Measurements from ENCODE around the gene PTPN7. TPM values are rescaled to one million over a fixed set of nuclear protein-coding genes. Genes with fewer than 3 reads are reported as not detected.
"Not testable (repeated sequence)": the region's sequence is repeated elsewhere in the genome, so short reads cannot be mapped to it uniquely, and the experiment has no call there.

PTPN7 gene
- total and polyA plus RNA-seq, 2 donors (not counting 3 experiments of a cell fraction or from before 2014, with no cell fraction given) = 0.86 to 1.8 TPM

GRCh38 chr1:202181586-202181985 lies 21.2 kb upstream of the PTPN7 start:
- H4K20me1 ChIP-seq (replicated peaks; ENCODE audit: control insufficient read depth, extremely low read depth, insufficient read depth, low read length) = no peaks in the 10 kb centered on the region
- H3K27ac ChIP-seq (ENCODE audit: insufficient read depth, low read depth, low read length) = no peak overlapping the region
- no peaks in the 10 kb centered on the region for H3K4me1 ChIP-seq (ENCODE audit: control insufficient read depth, extremely low read depth, insufficient read depth, low read length)
- dilution Hi-C loops (cut with MboI; ENCODE audit: extremely low pct_ligation_motif_present, low sequenced_read_pairs) = no loop called here
- ChIA-PET POLR2A (no interaction called here), CTCF (interaction anchor here (1.6 to 2.1 kb wide), 2 partner anchors 8 to 27 kb away, joined by 5 to 6 read pairs; no protein-coding TSS in a partner anchor)
- no peak overlapping the region for H3K9ac ChIP-seq (replicated peaks; ENCODE audit: extremely low read depth, insufficient read depth, low read length)
- H3K4me3 ChIP-seq (replicated peaks in 1 of 3; ENCODE audit: insufficient read depth in 1 of 3, low read depth in 1 of 3, low read length in 3 of 3) = no peak overlapping the region
- H3K27me3 ChIP-seq (ENCODE audit: control insufficient read depth in 2 of 2, insufficient read depth in 2 of 2, low read length in 2 of 2) = peaks cover 8 to 13% of the 10 kb centered on the region in 2 experiments
- no peak overlapping the region for H2AFZ ChIP-seq (ENCODE audit: low read depth, low read length)
- no peaks in the 10 kb centered on the region for H3K9me3 ChIP-seq (replicated peaks; ENCODE audit: control insufficient read depth, insufficient read depth, low read length)
- no peaks in the 10 kb centered on the region for H3K79me2 ChIP-seq (ENCODE audit: control insufficient read depth, insufficient read depth, low read length)
- no peaks in the 10 kb centered on the region for H3K36me3 ChIP-seq (ENCODE audit: control insufficient read depth in 2 of 2, extremely low read depth in 1 of 2, insufficient read depth in 2 of 2, low read length in 2 of 2)
- no peak overlapping the region for H3K4me2 ChIP-seq (ENCODE audit: insufficient read depth, low read length)
- FAIRE-seq (no peak), DNase-seq (ENCODE audit: low read depth, low spot score) (no peak)
- intact Hi-C loops (cut with micrococcal nuclease) = no loop called here
- H3K9me1 ChIP-seq (replicated peaks; ENCODE audit: control insufficient read depth, extremely low read depth, insufficient read depth, low read length) = no peaks in the 10 kb centered on the region
- TF ChIP-seq FOS (IDR thresholded peaks at IDR 0.05; ENCODE audit: borderline replicate concordance, insufficient read depth, low read length) = no peak
- no peak for TF ChIP-seq EZH2 (IDR thresholded peaks at IDR 0.05; ENCODE audit: borderline replicate concordance, low read depth, low read length, severe bottlenecking)
- TF ChIP-seq GATA2 (IDR thresholded peaks at IDR 0.05; ENCODE audit: insufficient read depth, insufficient read length, low read depth, low read length) = no peak
- TF ChIP-seq CTCF (IDR thresholded peaks at IDR 0.05; ENCODE audit: extremely low read depth in 1 of 2, insufficient read depth in 1 of 2, low read depth in 1 of 2, low read length in 2 of 2) = no peak
- no peak for TF ChIP-seq POLR2A (IDR thresholded peaks at IDR 0.05; ENCODE audit: low read depth, low read length)
- TF ChIP-seq MYC (IDR thresholded peaks at IDR 0.05; ENCODE audit: low read depth, low read length) = no peak
- TF ChIP-seq POLR2AphosphoS5 (IDR thresholded peaks at IDR 0.05; ENCODE audit: insufficient read depth, low read depth, low read length) = no peak
- BruUV-seq (replicated peaks) = no TSS peak

- H3K4me2 ChIP-seq (ENCODE audit: insufficient read depth, low read length); H2AFZ ChIP-seq (ENCODE audit: low read depth, low read length); H3K4me1 ChIP-seq (ENCODE audit: control insufficient read depth, extremely low read depth, insufficient read depth, low read length); dilution Hi-C loops (cut with MboI; ENCODE audit: extremely low pct_ligation_motif_present, low sequenced_read_pairs); FAIRE-seq; H4K20me1 ChIP-seq (replicated peaks; ENCODE audit: control insufficient read depth, extremely low read depth, insufficient read depth, low read length); intact Hi-C loops (cut with micrococcal nuclease); DNase-seq (ENCODE audit: low read depth, low spot score); H3K79me2 ChIP-seq (ENCODE audit: control insufficient read depth, insufficient read depth, low read length); POLR2A ChIA-PET; H3K36me3 ChIP-seq (ENCODE audit: control insufficient read depth in 2 of 2, extremely low read depth in 1 of 2, insufficient read depth in 2 of 2, low read length in 2 of 2); H3K9me1 ChIP-seq (replicated peaks; ENCODE audit: control insufficient read depth, extremely low read depth, insufficient read depth, low read length); H3K9ac ChIP-seq (replicated peaks; ENCODE audit: extremely low read depth, insufficient read depth, low read length); H3K27ac ChIP-seq (ENCODE audit: insufficient read depth, low read depth, low read length); H3K4me3 ChIP-seq (replicated peaks in 1 of 3; ENCODE audit: insufficient read depth in 1 of 3, low read depth in 1 of 3, low read length in 3 of 3); BruUV-seq (replicated peaks); H3K9me3 ChIP-seq (replicated peaks; ENCODE audit: control insufficient read depth, insufficient read depth, low read length): not testable (repeated sequence)
- H3K27me3 ChIP-seq (ENCODE audit: control insufficient read depth in 2 of 2, insufficient read depth in 2 of 2, low read length in 2 of 2) = peaks cover 8 to 13% of the 10 kb centered on the region in 2 experiments
- CTCF ChIA-PET = interaction anchor here (1.6 kb wide), 1 partner anchor 9 kb away, joined by 5 read pairs; no protein-coding TSS in a partner anchor
Observed at GRCh38 chr1:202180751-202181139, 20.3 kb upstream of the PTPN7 start.

Measured in endothelial cell of umbilical vein (primary cell).